Trophoblast cell (in vitro differentiated cells and primary cell): ENCODE data around the gene AGXT.

Experiments used
- DNase-seq, 2 donors: peaks; one replicate each; pipeline ENCODE4 v3.0.0-alpha.2; 2016
- H2AFZ ChIP-seq: 2 replicates; pipeline ENCODE4 v1.6.1; 2013; ENCODE audit warnings: low read length, moderate library complexity, mild to moderate bottlenecking; ENCODE audit not compliant: insufficient read depth, poor library complexity
- H2AK5ac ChIP-seq: 2 replicates; pipeline ENCODE4 v1.6.1; 2013; ENCODE audit warnings: mild to moderate bottlenecking, low read length
- H2BK120ac ChIP-seq: 2 replicates; pipeline ENCODE4 v1.6.1; 2013; ENCODE audit warnings: low read length, mild to moderate bottlenecking, moderate library complexity; ENCODE audit not compliant: insufficient read depth, poor library complexity
- H2BK12ac ChIP-seq: 2 replicates; pipeline ENCODE4 v1.6.1; 2013; ENCODE audit warnings: mild to moderate bottlenecking, low read length, moderate library complexity
- H2BK5ac ChIP-seq: 2 replicates; pipeline ENCODE4 v1.6.1; 2013; ENCODE audit warnings: low read length, low read depth, moderate library complexity, mild to moderate bottlenecking; ENCODE audit not compliant: poor library complexity
- H3K14ac ChIP-seq: 2 replicates; pipeline ENCODE4 v1.6.1; 2013; ENCODE audit warnings: mild to moderate bottlenecking, low read length
- H3K18ac ChIP-seq: 2 replicates; pipeline ENCODE4 v1.6.1; 2013; ENCODE audit warnings: mild to moderate bottlenecking, low read length
- H3K23ac ChIP-seq: 2 replicates; pipeline ENCODE4 v1.6.1; 2013; ENCODE audit warnings: low read length
- H3K27ac ChIP-seq: 2 replicates; pipeline ENCODE4 v1.5.1; 2013; ENCODE audit warnings: low read depth, mild to moderate bottlenecking, inconsistent platforms, low read length, moderate library complexity
- H3K27me3 ChIP-seq: 2 replicates; pipeline ENCODE4 v1.6.1; 2013; ENCODE audit warnings: inconsistent platforms, mild to moderate bottlenecking, low read length, moderate library complexity; ENCODE audit not compliant: insufficient read depth
- H3K36me3 ChIP-seq, 2 experiments: 1 replicate in 1 of 2; 2 replicates in 1 of 2; pipeline ENCODE4 v1.6.1; 2013; ENCODE audit warnings: low read length in 2 of 2, mild to moderate bottlenecking in 2 of 2, moderate library complexity in 1 of 2; ENCODE audit not compliant: insufficient read depth in 2 of 2, control insufficient read depth in 1 of 2
- H3K4ac ChIP-seq: 2 replicates; pipeline ENCODE4 v1.6.1; 2013; ENCODE audit warnings: low read depth, mild to moderate bottlenecking, low read length, moderate library complexity
- H3K4me1 ChIP-seq, 2 experiments: 1 replicate in 1 of 2; 2 replicates in 1 of 2; pipeline ENCODE4 v1.6.1; 2013; ENCODE audit warnings: low read length in 2 of 2, mild to moderate bottlenecking in 2 of 2, moderate library complexity in 1 of 2; ENCODE audit not compliant: insufficient read depth in 2 of 2, control insufficient read depth in 1 of 2
- H3K4me2 ChIP-seq: 2 replicates; pipeline ENCODE4 v1.6.1; 2013; ENCODE audit warnings: inconsistent platforms, mild to moderate bottlenecking, low read length, moderate library complexity
- H3K4me3 ChIP-seq: 2 replicates; pipeline ENCODE4 v1.5.1; 2013; ENCODE audit warnings: mild to moderate bottlenecking, low read depth, low read length, inconsistent platforms
- H3K79me1 ChIP-seq: one replicate; pipeline ENCODE4 v1.6.1; 2013; ENCODE audit warnings: low read length
- H3K79me2 ChIP-seq: 2 replicates; pipeline ENCODE4 v1.6.1; 2013; ENCODE audit warnings: low read length, mild to moderate bottlenecking; ENCODE audit not compliant: control insufficient read depth, insufficient read depth, poor library complexity
- H3K9ac ChIP-seq: 2 replicates; pipeline ENCODE4 v1.6.1; 2013; ENCODE audit warnings: mild to moderate bottlenecking, low read length
- H3K9me3 ChIP-seq: 2 replicates; pipeline ENCODE4 v1.6.1; 2013; ENCODE audit warnings: low read depth, mild to moderate bottlenecking, control low read depth, inconsistent platforms, low read length; ENCODE audit not compliant: insufficient read depth
- H4K12ac ChIP-seq: 2 replicates; pipeline ENCODE4 v1.6.1; 2013; ENCODE audit warnings: low read depth, mild to moderate bottlenecking, low read length, moderate library complexity
- H4K8ac ChIP-seq: 2 replicates; pipeline ENCODE4 v1.6.1; 2013; ENCODE audit warnings: low read depth, mild to moderate bottlenecking, low read length, moderate library complexity
- H4K91ac ChIP-seq: one replicate; pipeline ENCODE4 v1.6.1; 2013; ENCODE audit warnings: low read depth, mild to moderate bottlenecking, low read length, moderate library complexity
- WGBS: extraction: QIAGEN DNeasy Blood & Tissue Kit; methylation state at CpG from one replicate; pipeline ENCODE4 v1.1.7; 2013; ENCODE audit warnings: missing lambda C conversion rate; ENCODE audit not compliant: insufficient read length, insufficient coverage; ENCODE audit errors: extremely low coverage; 5-methylcytosine and 5-hydroxymethylcytosine counted together

Gene AGXT

GRCh38 chr2:240898108-240898730, 29.6 kb downstream of the AGXT start:
- WGBS, result no CpG with 5 or more reads among the region's 17 CpGs
- no peak overlapping the region for H2BK12ac ChIP-seq
- no peak overlapping the region for H3K27ac ChIP-seq
- no peak overlapping the region for H3K14ac ChIP-seq
- H3K4ac ChIP-seq, result no peak overlapping the region
- no peak overlapping the region for H2AK5ac ChIP-seq
- H3K23ac ChIP-seq, result no peak overlapping the region
- no peaks in the 10 kb centered on the region for H3K36me3 ChIP-seq
- H3K4me1 ChIP-seq, result peaks cover 29 to 34% of the 10 kb centered on the region in 2 experiments
- H3K27me3 ChIP-seq, result no peaks in the 10 kb centered on the region
- no peaks in the 10 kb centered on the region for H3K79me1 ChIP-seq
- no peak overlapping the region for H3K4me2 ChIP-seq
- no peak overlapping the region for H4K8ac ChIP-seq
- peaks cover 3% of the 10 kb centered on the region for H3K9me3 ChIP-seq
- H3K79me2 ChIP-seq, result no peaks in the 10 kb centered on the region
- no peak overlapping the region for H2BK120ac ChIP-seq
- H3K4me3 ChIP-seq, result no peak overlapping the region
- no peak overlapping the region for H3K9ac ChIP-seq
- peak in 1 of 2 donors; percentile 41 for DNase-seq
- H4K12ac ChIP-seq, result no peak overlapping the region
- H4K91ac ChIP-seq, result no peak overlapping the region
- no peak overlapping the region for H2AFZ ChIP-seq
- H3K18ac ChIP-seq, result no peak overlapping the region
- H2BK5ac ChIP-seq, result no peak overlapping the region

GRCh38 chr2:240898731-240899467, 30.3 kb downstream of the AGXT start:
- H3K9me3 ChIP-seq, result peaks cover 3% of the 10 kb centered on the region
- H4K12ac ChIP-seq, result no peak overlapping the region
- no peak overlapping the region for H2AFZ ChIP-seq
- H3K18ac ChIP-seq, result no peak overlapping the region
- no peak overlapping the region for H2BK120ac ChIP-seq
- no peaks in the 10 kb centered on the region for H3K36me3 ChIP-seq
- no peaks in the 10 kb centered on the region for H3K27me3 ChIP-seq
- H3K79me1 ChIP-seq, result no peaks in the 10 kb centered on the region
- H2BK12ac ChIP-seq, result no peak overlapping the region
- H4K91ac ChIP-seq, result no peak overlapping the region
- no peak overlapping the region for H3K9ac ChIP-seq
- no peak overlapping the region for H3K23ac ChIP-seq
- H3K79me2 ChIP-seq, result no peaks in the 10 kb centered on the region
- no peak overlapping the region for H3K14ac ChIP-seq
- no CpG with 5 or more reads among the region's 23 CpGs for WGBS
- H2BK5ac ChIP-seq, result no peak overlapping the region
- H4K8ac ChIP-seq, result no peak overlapping the region
- no peak overlapping the region for H3K4me3 ChIP-seq
- H2AK5ac ChIP-seq, result no peak overlapping the region
- H3K4ac ChIP-seq, result no peak overlapping the region
- H3K4me2 ChIP-seq, result no peak overlapping the region
- H3K4me1 ChIP-seq, result peaks cover 22 to 28% of the 10 kb centered on the region in 2 experiments
- no peak for DNase-seq
- H3K27ac ChIP-seq, result no peak overlapping the region

DNA sequence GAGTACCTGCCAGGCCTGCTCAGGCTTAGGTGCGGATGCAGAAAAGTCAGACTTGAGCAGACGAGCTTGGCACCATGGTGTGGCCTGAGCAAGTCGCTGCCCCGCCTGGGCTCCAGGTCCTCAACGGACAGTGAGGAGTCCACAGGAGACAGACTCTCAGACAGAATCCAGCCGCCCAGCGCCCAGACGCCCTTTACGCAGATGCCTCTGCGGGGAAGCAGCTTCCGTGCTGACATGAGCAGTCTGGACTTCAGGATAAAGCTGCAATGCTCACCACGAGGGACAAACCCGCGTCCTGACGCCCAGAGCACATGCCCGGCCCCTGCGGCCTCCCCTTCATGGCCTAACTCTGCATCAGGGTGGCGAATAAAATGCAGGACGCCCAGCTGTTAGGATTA, 30.8 kb downstream of the AGXT start:
- no peaks in the 10 kb centered on the region for H3K36me3 ChIP-seq
- no peak overlapping the region for H3K27ac ChIP-seq
- no CpG with 5 or more reads among the region's 19 CpGs for WGBS
- no peak overlapping the region for H2AK5ac ChIP-seq
- H3K9ac ChIP-seq, result no peak overlapping the region
- no peaks in the 10 kb centered on the region for H3K27me3 ChIP-seq
- H2BK5ac ChIP-seq, result no peak overlapping the region
- H3K4me2 ChIP-seq, result no peak overlapping the region
- H3K4ac ChIP-seq, result no peak overlapping the region
- H2BK120ac ChIP-seq, result no peak overlapping the region
- no peaks in the 10 kb centered on the region for H3K79me1 ChIP-seq
- no peak overlapping the region for H2AFZ ChIP-seq
- H2BK12ac ChIP-seq, result no peak overlapping the region
- H3K23ac ChIP-seq, result no peak overlapping the region
- H3K14ac ChIP-seq, result no peak overlapping the region
- H3K18ac ChIP-seq, result no peak overlapping the region
- no peak overlapping the region for H4K91ac ChIP-seq
- no peak overlapping the region for H4K8ac ChIP-seq
- H3K9me3 ChIP-seq, result peaks cover 3% of the 10 kb centered on the region
- no peak for DNase-seq
- H3K4me1 ChIP-seq, result peaks cover 18 to 23% of the 10 kb centered on the region in 2 experiments
- no peak overlapping the region for H3K4me3 ChIP-seq
- H4K12ac ChIP-seq, result no peak overlapping the region
- H3K79me2 ChIP-seq, result no peaks in the 10 kb centered on the region

- Histone ChIP-seq H2AFZ (no peak overlapping the region), H3K27ac (no peak overlapping the region), H3K79me2 (no peaks in the 10 kb centered on the region), H3K27me3 (no peaks in the 10 kb centered on the region), H4K12ac (no peak overlapping the region), H3K4ac (no peak overlapping the region), H3K36me3 (no peaks in the 10 kb centered on the region), H3K14ac (no peak overlapping the region), H2BK12ac (no peak overlapping the region), H3K79me1 (no peaks in the 10 kb centered on the region), H3K9me3 (peaks cover 3% of the 10 kb centered on the region), H3K18ac (no peak overlapping the region), H3K4me2 (no peak overlapping the region), H3K9ac (no peak overlapping the region), H4K91ac (no peak overlapping the region), H3K4me1 (peaks cover 18 to 23% of the 10 kb centered on the region in 2 experiments), H2BK5ac (no peak overlapping the region), H3K23ac (no peak overlapping the region), H2AK5ac (no peak overlapping the region), H2BK120ac (no peak overlapping the region), H4K8ac (no peak overlapping the region), H3K4me3 (no peak overlapping the region)
- no peak for DNase-seq
- WGBS, result no CpG with 5 or more reads among the region's 27 CpGs
Observed at GRCh38 chr2:240900141-240900860, 31.7 kb downstream of the AGXT start.
